Caco-2 (cell line): ENCODE results near the gene VAMP2. TPM values are rescaled to one million over a fixed set of nuclear protein-coding genes. Genes with fewer than 3 reads are reported as not detected.

Source experiments
- BruUV-seq: library from RNA; stranded (reverse); fragments of 400-500 nt; replicated peaks from 2 replicates; lab custom pipeline; 2021; lab: Mats Ljungman, UMichigan
- CTCF ChIA-PET: fragments of 300-600 bp; sonication (Branson Sonifier 250); formaldehyde crosslinking; loops from one replicate; lab custom pipeline; 2022; ENCODE audit warnings: antibody characterized with exemption; lab: Charles Lee
- POLR2A ChIA-PET: fragments of 300-600 bp; sonication (Branson Sonifier 250); formaldehyde crosslinking; loops from one replicate; lab custom pipeline; 2022; ENCODE audit warnings: antibody characterized with exemption; lab: Charles Lee
- DNase-seq, 2 experiments: peaks; one replicate each; pipeline versions ENCODE4 v3.0.0 to v3.0.0-alpha.2; 2020 to 2022
- H3K27me3 ChIP-seq: replicated peaks from 2 replicates; pipeline ENCODE4 v1.6.0; 2011; ENCODE audit warnings: low read length; ENCODE audit not compliant: control insufficient read depth, insufficient read depth
- H3K36me3 ChIP-seq: 2 replicates; pipeline ENCODE4 v1.5.1; 2011; ENCODE audit warnings: low read length; ENCODE audit not compliant: control insufficient read depth, insufficient read depth
- H3K4me1 ChIP-seq: fragments of 250-450 bp; sonication (Bioruptor Pico); 2 replicates; pipeline ENCODE4 v1.5.1; 2020; ENCODE audit warnings: mild to moderate bottlenecking
- H3K4me3 ChIP-seq: 2 replicates; pipeline ENCODE4 v1.5.1; 2011; ENCODE audit warnings: low read depth, mild to moderate bottlenecking, control low read depth, low read length
- H3K9me3 ChIP-seq: fragments of 250-450 bp; sonication (Bioruptor Pico); 2 replicates; pipeline ENCODE4 v1.5.1; 2020; ENCODE audit warnings: mild to moderate bottlenecking, moderate library complexity
- H3K27ac Mint-ChIP-seq: one replicate; pipeline ENCODE4 v1.8.0; 2022; ENCODE audit warnings: mixed read lengths; ENCODE audit not compliant: unreplicated experiment
- H3K27me3 Mint-ChIP-seq: one replicate; pipeline ENCODE4 v1.8.0; 2022; ENCODE audit warnings: mixed read lengths; ENCODE audit not compliant: insufficient read depth, unreplicated experiment
- H3K36me3 Mint-ChIP-seq: one replicate; pipeline ENCODE4 v1.8.0; 2022; ENCODE audit warnings: mild to moderate bottlenecking, mixed read lengths; ENCODE audit not compliant: insufficient read depth, unreplicated experiment
- H3K4me1 Mint-ChIP-seq: one replicate; pipeline ENCODE4 v1.8.0; 2022; ENCODE audit warnings: low read depth, mixed read lengths; ENCODE audit not compliant: unreplicated experiment
- H3K4me3 Mint-ChIP-seq: one replicate; pipeline ENCODE4 v1.8.0; 2022; ENCODE audit warnings: mild to moderate bottlenecking, moderate library complexity, mixed read lengths; ENCODE audit not compliant: unreplicated experiment
- H3K9me3 Mint-ChIP-seq: one replicate; pipeline ENCODE4 v1.8.0; 2022; ENCODE audit warnings: mixed read lengths; ENCODE audit not compliant: unreplicated experiment
- CTCF ChIP-seq, 2 experiments: fragments of 200-600 bp in 1 of 2; IDR thresholded peaks; 1 replicate in 1 of 2; 2 replicates in 1 of 2; pipeline versions ENCODE4 v1.5.1 to v1.8.0; 2011 to 2022; ENCODE audit warnings: antibody characterized with exemption in 1 of 2, control low read depth in 1 of 2, inconsistent platforms in 1 of 2, low read depth in 1 of 2, low read length in 1 of 2, mild to moderate bottlenecking in 1 of 2, moderate library complexity in 1 of 2; ENCODE audit not compliant: insufficient read depth in 1 of 2, severe bottlenecking in 1 of 2, unreplicated experiment in 1 of 2
- intact Hi-C: fragments of 100-400 bp; cut with micrococcal nuclease; formaldehyde crosslinking; loops from one replicate; pipeline ENCODE4 v1.10.0; 2022; ENCODE audit not compliant: unreplicated experiment
- total RNA-seq: library from RNA; stranded (reverse); gene quantifications from 2 replicates; pipeline ENCODE4 v1.2.3, GENCODE V29; 2022

Gene VAMP2
- total RNA-seq, 1 experiment from 2014 or later, result 10.5 TPM

GRCh38 chr17:8153031-8153451 is 9.7 kb downstream of the VAMP2 start:
- no peak for TF ChIP-seq CTCF (IDR thresholded peaks at IDR 0.05; ENCODE audit: insufficient read depth in 1 of 2, low read depth in 1 of 2, low read length in 1 of 2, severe bottlenecking in 1 of 2, unreplicated experiment in 1 of 2)
- no peaks in the 10 kb centered on the region for H3K9me3 ChIP-seq
- H3K27me3 Mint-ChIP-seq, result no peaks in the 10 kb centered on the region
- peak overlapping the region; percentile 84 for H3K4me3 Mint-ChIP-seq
- peak overlapping the region; percentile 99 for H3K27ac Mint-ChIP-seq
- H3K9me3 Mint-ChIP-seq, result no peaks in the 10 kb centered on the region
- intact Hi-C loops, result no loop called here
- DNase-seq, result no peak
- ChIA-PET POLR2A (no interaction called here), CTCF (no interaction called here)
- H3K4me1 ChIP-seq, result peaks cover 19% of the 10 kb centered on the region
- no peak overlapping the region for H3K4me3 ChIP-seq
- BruUV-seq, result no TSS peak
- H3K36me3 ChIP-seq, result no peaks in the 10 kb centered on the region
- peaks cover 11% of the 10 kb centered on the region for H3K36me3 Mint-ChIP-seq
- H3K4me1 Mint-ChIP-seq, result peaks cover 21% of the 10 kb centered on the region
- H3K27me3 ChIP-seq, result no peaks in the 10 kb centered on the region

GRCh38 chr17:8152112-8152775 is 10.5 kb downstream of the VAMP2 start, which contains the start of gene PER1:
PER1 (minus strand) TSS chr17:8152404; CDS start chr17:8150706, 1,698 bp downstream.
- no peak for TF ChIP-seq CTCF (IDR thresholded peaks at IDR 0.05; ENCODE audit: insufficient read depth in 1 of 2, low read depth in 1 of 2, low read length in 1 of 2, severe bottlenecking in 1 of 2, unreplicated experiment in 1 of 2)
- POLR2A ChIA-PET, result interaction anchor here (1.0 kb wide), 1 partner anchor 21 kb away, joined by 7 read pairs; no protein-coding TSS in a partner anchor
- intact Hi-C loops, result no loop called here
- Mint-ChIP-seq H3K4me3 (peak within 1 kb of the TSS; percentile 84), H3K27me3 (no peaks in the 10 kb centered on the region), H3K27ac (peak within 1 kb of the TSS; percentile 99), H3K9me3 (no peaks in the 10 kb centered on the region), H3K4me1 (peaks cover 21% of the 10 kb centered on the region), H3K36me3 (peaks cover 16% of the 10 kb centered on the region)
- no peaks in the 10 kb centered on the region for H3K36me3 ChIP-seq
- H3K4me3 ChIP-seq, result peak within 1 kb of the TSS; percentile 70
- BruUV-seq, result no TSS peak
- DNase-seq, result peak; percentile 92 to 93
- CTCF ChIA-PET, result interaction anchor here (1.0 kb wide), 1 partner anchor 13 kb away, joined by 3 read pairs; no protein-coding TSS in a partner anchor
- no peaks in the 10 kb centered on the region for H3K9me3 ChIP-seq
- H3K4me1 ChIP-seq, result peaks cover 19% of the 10 kb centered on the region
- no peaks in the 10 kb centered on the region for H3K27me3 ChIP-seq

GRCh38 chr17:8151641-8152111 is 11.1 kb downstream of the VAMP2 start:
- peaks cover 22% of the 10 kb centered on the region for H3K36me3 Mint-ChIP-seq
- no peak overlapping the region for H3K27ac Mint-ChIP-seq
- BruUV-seq, result no TSS peak
- peak overlapping the region; percentile 84 for H3K4me3 Mint-ChIP-seq
- H3K4me1 Mint-ChIP-seq, result peaks cover 21% of the 10 kb centered on the region
- intact Hi-C loops, result no loop called here
- H3K36me3 ChIP-seq, result no peaks in the 10 kb centered on the region
- no peaks in the 10 kb centered on the region for H3K27me3 ChIP-seq
- H3K9me3 Mint-ChIP-seq, result no peaks in the 10 kb centered on the region
- H3K27me3 Mint-ChIP-seq, result no peaks in the 10 kb centered on the region
- ChIA-PET CTCF (interaction anchor here (1.0 kb wide), 1 partner anchor 12 kb away, joined by 3 read pairs; no protein-coding TSS in a partner anchor), POLR2A (interaction anchor here (1.0 kb wide), 1 partner anchor 22 kb away, joined by 7 read pairs; no protein-coding TSS in a partner anchor)
- peaks cover 19% of the 10 kb centered on the region for H3K4me1 ChIP-seq
- H3K4me3 ChIP-seq, result peak overlapping the region; percentile 70
- H3K9me3 ChIP-seq, result no peaks in the 10 kb centered on the region
- no peak for TF ChIP-seq CTCF (IDR thresholded peaks at IDR 0.05; ENCODE audit: insufficient read depth in 1 of 2, low read depth in 1 of 2, low read length in 1 of 2, severe bottlenecking in 1 of 2, unreplicated experiment in 1 of 2)
- no peak for DNase-seq
